H9 (cell line): ENCODE data around the gene ST6GALNAC2. TPM values are rescaled to one million over a fixed set of nuclear protein-coding genes. Genes with fewer than 3 reads are reported as not detected.

Source experiments
- DNase-seq: peaks from one replicate; pipeline ENCODE4 v3.0.0-alpha.2; 2017
- H2AFZ ChIP-seq: one replicate; pipeline ENCODE4 v1.6.1; 2013; ENCODE audit warnings: mild to moderate bottlenecking, low read length, control low read depth, moderate library complexity
- H2AK5ac ChIP-seq: 2 replicates; pipeline ENCODE4 v1.6.1; 2013; ENCODE audit warnings: low read length, control low read depth, mixed read lengths; ENCODE audit not compliant: insufficient read length
- H2BK120ac ChIP-seq: one replicate; pipeline ENCODE4 v1.6.1; 2013; ENCODE audit warnings: low read depth, mild to moderate bottlenecking, low read length, control low read depth, inconsistent platforms; ENCODE audit not compliant: poor library complexity, severe bottlenecking
- H2BK12ac ChIP-seq: 2 replicates; pipeline ENCODE4 v1.6.1; 2013; ENCODE audit warnings: low read length, control low read depth, mixed read lengths, low read depth; ENCODE audit not compliant: insufficient read length
- H2BK15ac ChIP-seq: 2 replicates; pipeline ENCODE4 v1.6.1; 2013; ENCODE audit warnings: low read depth, low read length, control low read depth
- H2BK20ac ChIP-seq: one replicate; pipeline ENCODE4 v1.6.1; 2013; ENCODE audit warnings: low read depth, mild to moderate bottlenecking, low read length, control low read depth, inconsistent platforms; ENCODE audit not compliant: poor library complexity, severe bottlenecking
- H2BK5ac ChIP-seq: 2 replicates; pipeline ENCODE4 v1.6.1; 2013; ENCODE audit warnings: low read length, control low read depth, mixed read lengths; ENCODE audit not compliant: insufficient read length
- H3K14ac ChIP-seq: 2 replicates; pipeline ENCODE4 v1.6.1; 2013; ENCODE audit warnings: low read length, control low read depth; ENCODE audit not compliant: insufficient read depth
- H3K18ac ChIP-seq: 2 replicates; pipeline ENCODE4 v1.6.1; 2013; ENCODE audit warnings: low read depth, mild to moderate bottlenecking, mixed read lengths, low read length, control low read depth; ENCODE audit not compliant: insufficient read length
- H3K23ac ChIP-seq: 2 replicates; pipeline ENCODE4 v1.6.1; 2013; ENCODE audit warnings: low read length, control low read depth, mixed read lengths, low read depth; ENCODE audit not compliant: insufficient read length
- H3K23me2 ChIP-seq: 2 replicates; pipeline ENCODE4 v1.6.1; 2013; ENCODE audit warnings: low read depth, mild to moderate bottlenecking, mixed read lengths, low read length, control low read depth; ENCODE audit not compliant: insufficient read length, poor library complexity, severe bottlenecking
- H3K27ac ChIP-seq: 2 replicates; pipeline ENCODE4 v1.5.1; 2013; ENCODE audit warnings: low read length, control low read depth, mixed read lengths, low read depth; ENCODE audit not compliant: insufficient read length
- H3K27me3 ChIP-seq: 2 replicates; pipeline ENCODE4 v1.6.1; 2013; ENCODE audit warnings: low read length, control low read depth, inconsistent platforms; ENCODE audit not compliant: insufficient read depth
- H3K4ac ChIP-seq: 2 replicates; pipeline ENCODE4 v1.6.1; 2013; ENCODE audit warnings: low read depth, mild to moderate bottlenecking, control low read depth, inconsistent platforms, low read length, moderate library complexity
- H3K4me1 ChIP-seq: 2 replicates; pipeline ENCODE4 v1.6.1; 2013; ENCODE audit warnings: low read length, control low read depth, inconsistent platforms; ENCODE audit not compliant: insufficient read depth
- H3K4me2 ChIP-seq: 2 replicates; pipeline ENCODE4 v1.6.1; 2013; ENCODE audit warnings: low read length, control low read depth, mixed read lengths; ENCODE audit not compliant: insufficient read length, insufficient read depth
- H3K56ac ChIP-seq: 2 replicates; pipeline ENCODE4 v1.6.1; 2013; ENCODE audit warnings: low read depth, mild to moderate bottlenecking, mixed read lengths, low read length, control low read depth; ENCODE audit not compliant: insufficient read length
- H3K79me1 ChIP-seq: 2 replicates; pipeline ENCODE4 v1.6.1; 2013; ENCODE audit warnings: low read depth, mild to moderate bottlenecking, moderate library complexity, low read length, control low read depth, inconsistent platforms; ENCODE audit not compliant: insufficient read depth, poor library complexity, severe bottlenecking
- H3K79me2 ChIP-seq: 2 replicates; pipeline ENCODE4 v1.6.1; 2013; ENCODE audit warnings: low read length, control low read depth, inconsistent platforms; ENCODE audit not compliant: insufficient read depth
- H3K9ac ChIP-seq: 2 replicates; pipeline ENCODE4 v1.6.1; 2013; ENCODE audit warnings: low read length, control low read depth, mixed read lengths; ENCODE audit not compliant: insufficient read length; ENCODE audit errors: extremely low read depth
- H3K9me3 ChIP-seq: one replicate; pipeline ENCODE4 v1.6.1; 2013; ENCODE audit warnings: low read depth, low read length, inconsistent platforms; ENCODE audit not compliant: control insufficient read depth
- H3T11ph ChIP-seq: one replicate; pipeline ENCODE4 v1.6.1; 2013; ENCODE audit warnings: mild to moderate bottlenecking, low read length, control low read depth, inconsistent platforms
- H4K20me1 ChIP-seq: one replicate; pipeline ENCODE4 v1.6.1; 2013; ENCODE audit not compliant: control insufficient read depth, insufficient read length, insufficient read depth
- H4K5ac ChIP-seq: 2 replicates; pipeline ENCODE4 v1.6.1; 2013; ENCODE audit warnings: low read depth, mild to moderate bottlenecking, mixed read lengths, low read length, control low read depth; ENCODE audit not compliant: insufficient read length
- H4K8ac ChIP-seq: replicated peaks from 2 replicates; pipeline ENCODE4 v1.6.1; 2013; ENCODE audit warnings: low read length, control low read depth, mixed read lengths, low read depth; ENCODE audit not compliant: insufficient read length
- H4K91ac ChIP-seq: 2 replicates; pipeline ENCODE4 v1.6.1; 2013; ENCODE audit warnings: low read depth, mild to moderate bottlenecking, moderate library complexity, mixed read lengths, low read length, control low read depth; ENCODE audit not compliant: insufficient read length
- H3K27ac Mint-ChIP-seq, 3 experiments: 2 replicates in 2 of 3; 3 replicates in 1 of 3; pipeline ENCODE4 v1.8.0; 2020 to 2021; ENCODE audit warnings: mixed read lengths in 3 of 3, mild to moderate bottlenecking in 1 of 3, moderate library complexity in 1 of 3
- H3K27me3 Mint-ChIP-seq: 2 replicates; pipeline ENCODE4 v1.8.0; 2021; ENCODE audit warnings: low read depth, mild to moderate bottlenecking, moderate library complexity, mixed read lengths
- H3K36me3 Mint-ChIP-seq, 3 experiments: 2 replicates in 2 of 3; 3 replicates in 1 of 3; pipeline ENCODE4 v1.8.0; 2020 to 2021; ENCODE audit warnings: low read depth in 3 of 3, mixed read lengths in 3 of 3; ENCODE audit not compliant: insufficient read depth in 1 of 3
- H3K4me1 Mint-ChIP-seq, 2 experiments: 2 replicates each; pipeline ENCODE4 v1.8.0; 2020; ENCODE audit warnings: mixed read lengths in 2 of 2
- H3K4me3 Mint-ChIP-seq, 2 experiments: 2 replicates in 1 of 2; 3 replicates in 1 of 2; pipeline ENCODE4 v1.8.0; 2020 to 2021; ENCODE audit warnings: mild to moderate bottlenecking in 2 of 2, mixed read lengths in 2 of 2, moderate library complexity in 1 of 2
- H3K9me3 Mint-ChIP-seq, 2 experiments: 2 replicates in 1 of 2; 3 replicates in 1 of 2; pipeline ENCODE4 v1.8.0; 2020; ENCODE audit warnings: mild to moderate bottlenecking in 2 of 2, mixed read lengths in 2 of 2, moderate library complexity in 1 of 2
- WGBS: extraction: QIAGEN DNeasy Blood & Tissue Kit; methylation state at CpG from one replicate; pipeline ENCODE4 v1.1.7; 2013; ENCODE audit warnings: missing lambda C conversion rate, low lambda C conversion rate, mixed read lengths; ENCODE audit not compliant: insufficient read length; ENCODE audit errors: extremely low coverage; 5-methylcytosine and 5-hydroxymethylcytosine counted together
- total RNA-seq: library from RNA; stranded (reverse); gene quantifications from 2 replicates; pipeline ENCODE4 v1.2.1, GENCODE V29; 2021
- TF ChIP-seq, protein P1 (sequence below): fragments of 200-600 bp; sonication (generic); conservative IDR thresholded peaks from 3 replicates; pipeline ENCODE4 v1.8.0; 2021; ENCODE audit warnings: antibody characterized with exemption, mild to moderate bottlenecking

ST6GALNAC2 gene
- total RNA-seq, 1 experiment from 2014 or later: 0.46 TPM

DNA sequence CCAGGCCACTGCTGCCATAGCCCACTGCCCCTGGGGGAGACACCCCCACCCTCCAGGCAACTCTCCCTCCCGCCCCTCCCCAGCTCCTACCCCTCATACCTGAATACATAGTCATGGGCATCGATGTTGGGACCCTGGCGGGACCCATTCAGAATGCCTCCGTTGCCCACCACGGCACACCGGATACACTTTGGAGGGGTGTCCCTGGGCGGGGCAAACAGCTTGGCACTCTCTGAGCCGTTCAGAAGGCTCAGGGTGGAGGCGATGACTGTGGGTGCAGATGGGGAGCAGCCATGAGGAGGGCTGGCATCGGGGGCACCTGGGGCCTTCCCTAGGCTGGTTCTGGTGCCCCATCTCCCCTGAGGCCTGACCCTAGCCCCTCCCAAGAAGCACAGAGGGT, 12.6 kb downstream of the ST6GALNAC2 start:
- H4K91ac ChIP-seq: no peak overlapping the region
- H3K4me2 ChIP-seq: no peak overlapping the region
- no peak overlapping the region for H4K5ac ChIP-seq
- H3K27me3 ChIP-seq: no peaks in the 10 kb centered on the region
- H3K14ac ChIP-seq: no peak overlapping the region
- H2BK120ac ChIP-seq: no peak overlapping the region
- no peak overlapping the region for H3K9ac ChIP-seq
- H3K36me3 Mint-ChIP-seq: peaks cover 0 to 4% (median 0%) of the 10 kb centered on the region in 3 experiments; a peak in 3 of 7 replicates
- H2AFZ ChIP-seq: no peak overlapping the region
- H3K23ac ChIP-seq: no peak overlapping the region
- no peak overlapping the region for H2BK5ac ChIP-seq
- H3K4me1 ChIP-seq: no peaks in the 10 kb centered on the region; the same call in 1 of the 2 replicates
- no peak overlapping the region for H3K18ac ChIP-seq
- H4K8ac ChIP-seq: no peak overlapping the region
- H2BK12ac ChIP-seq: no peak overlapping the region
- peaks cover 15 to 18% of the 10 kb centered on the region in 2 experiments for H3K4me1 Mint-ChIP-seq
- no peaks in the 10 kb centered on the region for H3K79me1 ChIP-seq
- no peak overlapping the region for H3K4me3 Mint-ChIP-seq
- no peak overlapping the region for H2AK5ac ChIP-seq
- H3K4ac ChIP-seq: no peak overlapping the region
- H3K27me3 Mint-ChIP-seq: no peaks in the 10 kb centered on the region; the same call in none of the 2 replicates
- H3K27ac Mint-ChIP-seq: no peak overlapping the region
- no peaks in the 10 kb centered on the region for H3K9me3 Mint-ChIP-seq
- H3K79me2 ChIP-seq: no peaks in the 10 kb centered on the region
- DNase-seq: no peak
- no peaks in the 10 kb centered on the region for H3K23me2 ChIP-seq
- H3K27ac ChIP-seq: no peak overlapping the region
- no peak overlapping the region for H3T11ph ChIP-seq
- no peak overlapping the region for H2BK20ac ChIP-seq
- TF ChIP-seq, protein P1, sequence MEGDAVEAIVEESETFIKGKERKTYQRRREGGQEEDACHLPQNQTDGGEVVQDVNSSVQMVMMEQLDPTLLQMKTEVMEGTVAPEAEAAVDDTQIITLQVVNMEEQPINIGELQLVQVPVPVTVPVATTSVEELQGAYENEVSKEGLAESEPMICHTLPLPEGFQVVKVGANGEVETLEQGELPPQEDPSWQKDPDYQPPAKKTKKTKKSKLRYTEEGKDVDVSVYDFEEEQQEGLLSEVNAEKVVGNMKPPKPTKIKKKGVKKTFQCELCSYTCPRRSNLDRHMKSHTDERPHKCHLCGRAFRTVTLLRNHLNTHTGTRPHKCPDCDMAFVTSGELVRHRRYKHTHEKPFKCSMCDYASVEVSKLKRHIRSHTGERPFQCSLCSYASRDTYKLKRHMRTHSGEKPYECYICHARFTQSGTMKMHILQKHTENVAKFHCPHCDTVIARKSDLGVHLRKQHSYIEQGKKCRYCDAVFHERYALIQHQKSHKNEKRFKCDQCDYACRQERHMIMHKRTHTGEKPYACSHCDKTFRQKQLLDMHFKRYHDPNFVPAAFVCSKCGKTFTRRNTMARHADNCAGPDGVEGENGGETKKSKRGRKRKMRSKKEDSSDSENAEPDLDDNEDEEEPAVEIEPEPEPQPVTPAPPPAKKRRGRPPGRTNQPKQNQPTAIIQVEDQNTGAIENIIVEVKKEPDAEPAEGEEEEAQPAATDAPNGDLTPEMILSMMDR: no peak
- H3K56ac ChIP-seq: no peak overlapping the region
- WGBS: no CpG with 5 or more reads among the region's 10 CpGs
- H3K9me3 ChIP-seq: no peaks in the 10 kb centered on the region
- H2BK15ac ChIP-seq: no peak overlapping the region
- no peaks in the 10 kb centered on the region for H4K20me1 ChIP-seq
